Neural cell (in vitro differentiated cells): ENCODE results near the gene CARTPT.

ENCODE experiments used
- MXI1 ChIP-seq: fragments of 450-650 bp; conservative IDR thresholded peaks from 2 replicates; pipeline ENCODE4 v1.6.1; 2014; ENCODE audit warnings: antibody characterized with exemption, mild to moderate bottlenecking; ENCODE audit not compliant: poor library complexity, severe bottlenecking
- POLR2AphosphoS5 ChIP-seq: IDR thresholded peaks from 2 replicates; pipeline ENCODE4 v1.6.1; 2012
- TF ChIP-seq, protein P1 (sequence below): fragments of 450-650 bp; IDR thresholded peaks from 2 replicates; pipeline ENCODE4 v1.5.1; 2014; ENCODE audit warnings: antibody characterized with exemption, mild to moderate bottlenecking, moderate library complexity; ENCODE audit not compliant: poor library complexity, severe bottlenecking

DNA sequence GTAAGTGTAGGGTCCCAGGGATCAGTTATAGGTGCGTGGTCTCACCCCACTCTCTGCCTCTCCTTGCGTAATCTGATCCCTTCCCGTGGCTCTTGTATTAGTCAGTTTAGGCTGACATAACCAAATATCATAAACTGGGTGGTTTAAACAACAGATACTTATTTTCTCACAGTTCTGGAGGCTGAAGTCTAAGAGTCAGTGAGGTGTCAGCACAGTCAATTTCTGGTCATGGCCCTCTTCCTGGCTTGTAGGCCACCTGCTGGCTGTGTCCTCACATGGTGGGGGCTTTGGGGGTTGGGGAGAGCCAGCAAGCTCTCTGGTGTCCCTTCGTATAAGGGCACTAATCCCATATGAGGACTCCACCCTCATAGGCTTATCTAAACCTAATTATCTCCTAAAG is 32.3 kb downstream of the CARTPT start:
- no peak for TF ChIP-seq MXI1
- TF ChIP-seq, protein P1, sequence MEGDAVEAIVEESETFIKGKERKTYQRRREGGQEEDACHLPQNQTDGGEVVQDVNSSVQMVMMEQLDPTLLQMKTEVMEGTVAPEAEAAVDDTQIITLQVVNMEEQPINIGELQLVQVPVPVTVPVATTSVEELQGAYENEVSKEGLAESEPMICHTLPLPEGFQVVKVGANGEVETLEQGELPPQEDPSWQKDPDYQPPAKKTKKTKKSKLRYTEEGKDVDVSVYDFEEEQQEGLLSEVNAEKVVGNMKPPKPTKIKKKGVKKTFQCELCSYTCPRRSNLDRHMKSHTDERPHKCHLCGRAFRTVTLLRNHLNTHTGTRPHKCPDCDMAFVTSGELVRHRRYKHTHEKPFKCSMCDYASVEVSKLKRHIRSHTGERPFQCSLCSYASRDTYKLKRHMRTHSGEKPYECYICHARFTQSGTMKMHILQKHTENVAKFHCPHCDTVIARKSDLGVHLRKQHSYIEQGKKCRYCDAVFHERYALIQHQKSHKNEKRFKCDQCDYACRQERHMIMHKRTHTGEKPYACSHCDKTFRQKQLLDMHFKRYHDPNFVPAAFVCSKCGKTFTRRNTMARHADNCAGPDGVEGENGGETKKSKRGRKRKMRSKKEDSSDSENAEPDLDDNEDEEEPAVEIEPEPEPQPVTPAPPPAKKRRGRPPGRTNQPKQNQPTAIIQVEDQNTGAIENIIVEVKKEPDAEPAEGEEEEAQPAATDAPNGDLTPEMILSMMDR: no peak
- TF ChIP-seq POLR2AphosphoS5: no peak
